ENCODE data around the gene RTN4IP1.
"Not testable (repeated sequence)": the region's sequence is repeated elsewhere in the genome, so short reads cannot be mapped to it uniquely, and the experiment has no call there.

RTN4IP1 gene

DNA sequence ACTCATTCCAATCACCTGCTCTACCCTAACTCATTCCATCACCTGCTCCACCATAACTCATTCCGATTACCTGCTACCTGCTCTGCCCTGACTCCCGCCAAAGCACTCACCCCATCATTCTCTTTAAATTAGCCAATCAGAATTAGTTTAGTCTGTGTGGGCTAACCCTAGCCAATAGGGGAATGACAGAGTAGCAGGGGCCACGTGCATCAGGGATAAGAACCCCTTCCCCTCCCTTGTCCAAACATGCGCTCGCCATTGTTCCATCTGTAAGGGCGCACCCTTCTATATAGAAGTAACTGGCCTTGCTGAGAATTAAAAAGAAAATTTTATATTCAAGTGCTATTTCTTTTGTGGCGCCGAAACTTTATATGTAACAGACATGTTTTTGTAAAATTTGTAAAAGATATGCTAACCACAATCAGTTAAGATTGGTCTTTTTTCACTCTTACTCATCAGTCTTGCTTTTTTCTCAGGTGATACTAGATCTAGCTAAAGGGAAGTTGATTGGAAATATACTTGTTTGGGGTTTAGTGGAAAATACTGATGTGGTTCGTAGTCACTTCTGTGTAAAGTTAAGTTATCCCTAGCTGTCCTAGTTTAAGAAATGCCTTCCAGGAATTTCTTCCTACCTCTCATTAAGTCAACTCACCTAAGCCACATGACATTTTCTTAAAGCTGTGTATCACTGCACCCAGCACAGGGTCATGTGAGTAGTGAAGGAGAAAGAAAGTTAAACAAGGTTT lies 16.5 kb downstream of the RTN4IP1 start:
- Histone ChIP-seq H4K20me1 (no peaks in the 10 kb centered on the region), H3K4me3 (no peak overlapping the region), H3K27me3 (no peaks in the 10 kb centered on the region), H3K36me3 (peaks cover 6 to 30% (median 12%) of the 10 kb centered on the region in 11 experiments; a peak in 16 of 22 replicates), H3K27ac (no peak overlapping the region), H3K9ac (no peak overlapping the region), H3K4me1 (peaks cover 0 to 28% (median 3%) of the 10 kb centered on the region in 10 experiments; a peak in 7 of 20 replicates), H3K4me2 (no peak overlapping the region), H3K9me3 (replicated peaks in 1 of 11) (no peaks in the 10 kb centered on the region)
- no peak for TF ChIP-seq Cebpa-rat (IDR thresholded peaks at IDR 0.05)

- H3K4me1 ChIP-seq, result peaks cover 0 to 23% (median 3%) of the 10 kb centered on the region in 10 experiments; a peak in 7 of 20 replicates
- no peaks in the 10 kb centered on the region for H3K27me3 ChIP-seq
- H3K9me3 ChIP-seq (replicated peaks in 1 of 11), result peaks cover 0 to 11% (median 3%) of the 10 kb centered on the region in 11 experiments; a peak in 16 of 22 replicates
- peaks cover 0 to 29% (median 5%) of the 10 kb centered on the region in 11 experiments; a peak in 13 of 22 replicates for H3K36me3 ChIP-seq
- H3K27ac ChIP-seq, result no peak overlapping the region
- TF ChIP-seq Cebpa-rat (IDR thresholded peaks at IDR 0.05), result no peak
- H3K4me3 ChIP-seq, result no peak overlapping the region
- H3K4me2 ChIP-seq, result no peak overlapping the region
- H3K9ac ChIP-seq, result no peak overlapping the region
- no peaks in the 10 kb centered on the region for H4K20me1 ChIP-seq
These were observed 18.3 kb downstream of the RTN4IP1 start for GRCh38 chr6:106611030-106611429.

DNA sequence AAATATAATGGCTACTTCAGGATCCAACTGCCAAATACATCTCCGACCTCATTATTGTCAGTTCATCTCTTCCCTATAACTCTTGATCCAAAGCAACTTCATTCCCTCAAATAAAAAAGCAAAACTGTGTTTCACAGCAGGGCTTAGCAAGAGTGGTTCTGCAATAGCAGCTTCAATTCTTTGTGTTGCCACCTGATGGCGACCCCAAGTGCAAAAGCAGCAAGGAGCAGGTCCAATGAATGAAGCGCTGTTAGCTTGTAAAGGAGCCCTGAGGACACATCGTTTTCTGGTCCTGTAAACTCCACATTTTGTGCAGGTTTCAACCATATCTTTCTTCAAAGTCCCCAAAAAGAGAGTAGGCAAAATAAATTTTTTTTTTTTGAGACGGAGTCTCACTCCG lies 19.6 kb downstream of the RTN4IP1 start:
- no peak for TF ChIP-seq Cebpa-rat (IDR thresholded peaks at IDR 0.05)
- H3K4me1 ChIP-seq, result peaks cover 0 to 23% (median 3%) of the 10 kb centered on the region in 10 experiments; a peak in 7 of 20 replicates
- H3K9me3 ChIP-seq (replicated peaks in 1 of 11), result peaks cover 0 to 17% (median 12%) of the 10 kb centered on the region in 11 experiments; a peak in 18 of 22 replicates
- H3K4me3 ChIP-seq, result no peak overlapping the region
- H4K20me1 ChIP-seq, result no peaks in the 10 kb centered on the region
- H3K4me2 ChIP-seq, result peak overlapping the region in 2 of 11 experiments; percentile 7 to 14; a peak in 2 of 22 replicates
- H3K36me3 ChIP-seq, result peaks cover 2 to 34% (median 12%) of the 10 kb centered on the region in 11 experiments; a peak in 15 of 22 replicates
- no peaks in the 10 kb centered on the region for H3K27me3 ChIP-seq
- H3K9ac ChIP-seq, result no peak overlapping the region
- no peak overlapping the region for H3K27ac ChIP-seq

DNA sequence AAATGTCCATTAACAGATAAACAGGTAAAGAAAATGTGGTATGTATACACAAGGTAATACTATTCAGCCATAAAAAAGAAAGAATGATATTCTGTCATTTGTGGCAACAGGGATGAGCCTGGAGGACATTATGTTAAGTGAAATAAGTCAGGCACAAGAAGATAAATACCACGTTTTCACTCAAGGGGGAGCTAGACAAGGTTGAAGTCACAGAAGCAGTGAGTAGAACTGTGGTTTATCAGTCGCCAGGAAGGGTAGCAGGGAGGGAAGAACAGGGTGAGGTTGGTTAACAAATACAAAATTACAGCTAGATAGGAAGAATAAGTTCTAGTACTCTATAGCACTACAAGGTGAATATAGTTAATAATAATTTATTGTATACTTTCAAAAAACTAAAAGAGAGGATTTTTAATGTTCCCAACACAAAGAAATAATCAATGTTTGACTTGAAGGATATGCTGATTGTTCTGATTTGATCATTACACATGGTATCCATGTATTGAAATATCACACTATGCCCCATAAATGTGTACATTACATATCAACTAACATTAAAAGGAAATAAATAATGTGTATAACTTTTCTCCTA lies 21.1 kb downstream of the RTN4IP1 start:
- H3K27ac ChIP-seq, result no peak overlapping the region
- TF ChIP-seq Cebpa-rat (IDR thresholded peaks at IDR 0.05), result no peak
- peaks cover 0 to 17% (median 12%) of the 10 kb centered on the region in 11 experiments; a peak in 18 of 22 replicates for H3K9me3 ChIP-seq (replicated peaks in 1 of 11)
- no peaks in the 10 kb centered on the region for H3K27me3 ChIP-seq
- H3K36me3 ChIP-seq, result peaks cover 5 to 34% (median 16%) of the 10 kb centered on the region in 11 experiments; a peak in 16 of 22 replicates
- H4K20me1 ChIP-seq, result no peaks in the 10 kb centered on the region
- no peak overlapping the region for H3K4me2 ChIP-seq
- no peak overlapping the region for H3K4me3 ChIP-seq
- peaks cover 0 to 14% (median 0%) of the 10 kb centered on the region in 10 experiments; a peak in 6 of 20 replicates for H3K4me1 ChIP-seq
- no peak overlapping the region for H3K9ac ChIP-seq

DNA sequence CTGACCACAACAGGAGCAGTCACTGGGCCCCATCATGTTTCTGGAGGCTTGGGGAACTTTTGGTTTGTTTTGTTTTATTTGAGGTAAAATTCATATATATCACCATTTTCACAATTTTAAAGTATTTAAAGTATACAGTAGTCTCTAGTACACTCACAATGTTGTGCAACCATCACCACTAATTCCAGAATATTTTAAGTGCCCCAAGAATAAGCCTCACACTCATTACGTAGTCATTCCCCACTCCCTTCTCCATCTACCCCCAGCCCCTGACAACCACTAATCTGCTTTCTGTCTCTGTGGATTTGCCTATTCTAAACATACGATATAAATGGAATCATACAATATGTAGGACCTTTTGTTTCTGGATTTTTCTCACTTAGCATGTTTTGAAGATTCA lies 29.0 kb downstream of the RTN4IP1 start:
- H3K4me3 ChIP-seq, result no peak overlapping the region
- H3K27ac ChIP-seq, result no peak overlapping the region
- TF ChIP-seq Cebpa-rat (IDR thresholded peaks at IDR 0.05), result no peak
- peaks cover 10 to 45% (median 26%) of the 10 kb centered on the region in 11 experiments; a peak in 19 of 22 replicates for H3K36me3 ChIP-seq
- H3K27me3 ChIP-seq, result no peaks in the 10 kb centered on the region
- no peak overlapping the region for H3K9ac ChIP-seq
- no peak overlapping the region for H3K4me2 ChIP-seq
- H4K20me1 ChIP-seq, result no peaks in the 10 kb centered on the region
- H3K9me3 ChIP-seq (replicated peaks in 1 of 11), result peaks cover 10 to 18% (median 13%) of the 10 kb centered on the region in 11 experiments; a peak in 19 of 22 replicates
- no peaks in the 10 kb centered on the region for H3K4me1 ChIP-seq

DNA sequence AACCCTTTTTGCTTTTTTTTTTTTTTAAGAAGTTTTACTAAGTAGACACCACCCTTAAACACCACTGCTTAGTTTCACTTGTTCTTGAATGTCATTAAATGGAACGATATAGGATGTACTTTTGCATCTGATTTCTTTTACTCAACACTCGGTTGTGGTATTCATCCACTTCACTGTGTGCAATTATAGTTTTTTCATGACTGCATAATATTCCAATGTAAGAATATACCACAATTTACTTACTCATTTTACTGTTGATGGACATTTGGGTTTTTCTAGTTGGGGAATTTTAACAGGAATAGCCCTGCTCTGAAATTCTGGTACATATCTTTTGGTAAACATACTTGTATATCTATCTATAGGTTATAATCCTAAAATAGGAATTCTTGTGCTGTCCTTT lies 29.9 kb downstream of the RTN4IP1 start:
- H3K4me1 ChIP-seq, result no peaks in the 10 kb centered on the region
- no peak overlapping the region for H3K27ac ChIP-seq
- H3K9me3 ChIP-seq (replicated peaks in 1 of 11), result peaks cover 9 to 16% (median 12%) of the 10 kb centered on the region in 11 experiments; a peak in 19 of 22 replicates
- peaks cover 2 to 38% (median 21%) of the 10 kb centered on the region in 11 experiments; a peak in 17 of 22 replicates for H3K36me3 ChIP-seq
- TF ChIP-seq Cebpa-rat (IDR thresholded peaks at IDR 0.05), result no peak
- no peaks in the 10 kb centered on the region for H4K20me1 ChIP-seq
- H3K9ac ChIP-seq, result no peak overlapping the region
- no peak overlapping the region for H3K4me3 ChIP-seq
- no peaks in the 10 kb centered on the region for H3K27me3 ChIP-seq
- H3K4me2 ChIP-seq, result no peak overlapping the region

DNA sequence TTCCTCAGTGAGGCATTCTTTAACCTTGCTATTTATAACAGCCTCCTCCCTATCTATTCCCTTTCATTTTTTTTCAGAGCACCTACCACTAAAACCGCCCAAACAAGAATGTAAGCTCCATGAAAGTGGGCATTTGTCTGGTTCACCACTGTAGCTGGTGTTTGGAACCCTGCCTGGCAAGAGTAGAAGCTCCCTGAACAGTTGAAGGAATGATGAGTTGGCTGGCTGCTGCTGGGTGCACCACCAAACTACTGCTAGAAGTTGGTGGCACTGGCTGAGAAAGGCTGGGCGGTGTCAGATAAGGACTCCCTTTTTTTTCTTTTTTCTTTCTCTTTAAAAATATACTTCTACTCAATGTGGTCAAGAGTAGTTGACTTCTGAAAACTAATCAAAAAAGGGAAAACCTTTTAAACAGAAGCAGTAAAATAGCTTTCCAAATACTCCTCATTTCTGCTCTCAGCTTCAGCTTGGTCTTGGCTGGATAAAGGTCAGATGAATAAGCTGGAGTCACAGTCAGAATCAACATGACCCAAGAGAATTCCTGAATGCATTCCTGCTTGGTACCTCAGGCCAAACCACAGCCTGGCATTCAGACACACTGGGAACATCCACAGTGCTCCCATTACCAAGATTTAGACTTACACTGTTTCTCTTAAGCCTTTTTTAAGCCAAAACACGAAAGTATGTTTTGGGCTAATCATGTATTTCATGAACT lies 38.0 kb downstream of the RTN4IP1 start:
- H3K4me3 ChIP-seq, result no peak overlapping the region
- H3K36me3 ChIP-seq, result peaks cover 11 to 43% (median 28%) of the 10 kb centered on the region in 11 experiments; a peak in 19 of 22 replicates
- no peaks in the 10 kb centered on the region; a peak in 1 of 22 replicates for H3K9me3 ChIP-seq (replicated peaks in 1 of 11)
- H3K9ac ChIP-seq, result no peak overlapping the region
- no peaks in the 10 kb centered on the region for H3K27me3 ChIP-seq
- H3K4me2 ChIP-seq, result no peak overlapping the region
- H3K27ac ChIP-seq, result no peak overlapping the region
- TF ChIP-seq Cebpa-rat (IDR thresholded peaks at IDR 0.05), result no peak
- H4K20me1 ChIP-seq, result no peaks in the 10 kb centered on the region
- H3K4me1 ChIP-seq, result peaks cover 0 to 12% (median 0%) of the 10 kb centered on the region in 10 experiments; a peak in 2 of 20 replicates

- not testable (repeated sequence) for H3K4me3 ChIP-seq
These were observed 40.4 kb downstream of the RTN4IP1 start for GRCh38 chr6:106588937-106589336.

More at GRCh38 chr6:106588937-106589336, 40.4 kb downstream of the RTN4IP1 start:
- H3K27me3 ChIP-seq; H3K9ac ChIP-seq; H3K4me2 ChIP-seq; H4K20me1 ChIP-seq; H3K27ac ChIP-seq; H3K9me3 ChIP-seq (replicated peaks in 1 of 11): not testable (repeated sequence)
- peaks cover 18 to 60% (median 42%) of the 10 kb centered on the region in 11 experiments; a peak in 20 of 22 replicates for H3K36me3 ChIP-seq
- H3K4me1 ChIP-seq, result peaks cover 0 to 12% (median 0%) of the 10 kb centered on the region in 10 experiments; a peak in 2 of 20 replicates

Measured in BLaER1 treated with 17β-estradiol and CSF1 and Interleukin-3, amounts not matched to agents 10 nM and 100 nM (cell line).